ENCODE data around the gene MTCL3.

The MTCL3 gene

DNA sequence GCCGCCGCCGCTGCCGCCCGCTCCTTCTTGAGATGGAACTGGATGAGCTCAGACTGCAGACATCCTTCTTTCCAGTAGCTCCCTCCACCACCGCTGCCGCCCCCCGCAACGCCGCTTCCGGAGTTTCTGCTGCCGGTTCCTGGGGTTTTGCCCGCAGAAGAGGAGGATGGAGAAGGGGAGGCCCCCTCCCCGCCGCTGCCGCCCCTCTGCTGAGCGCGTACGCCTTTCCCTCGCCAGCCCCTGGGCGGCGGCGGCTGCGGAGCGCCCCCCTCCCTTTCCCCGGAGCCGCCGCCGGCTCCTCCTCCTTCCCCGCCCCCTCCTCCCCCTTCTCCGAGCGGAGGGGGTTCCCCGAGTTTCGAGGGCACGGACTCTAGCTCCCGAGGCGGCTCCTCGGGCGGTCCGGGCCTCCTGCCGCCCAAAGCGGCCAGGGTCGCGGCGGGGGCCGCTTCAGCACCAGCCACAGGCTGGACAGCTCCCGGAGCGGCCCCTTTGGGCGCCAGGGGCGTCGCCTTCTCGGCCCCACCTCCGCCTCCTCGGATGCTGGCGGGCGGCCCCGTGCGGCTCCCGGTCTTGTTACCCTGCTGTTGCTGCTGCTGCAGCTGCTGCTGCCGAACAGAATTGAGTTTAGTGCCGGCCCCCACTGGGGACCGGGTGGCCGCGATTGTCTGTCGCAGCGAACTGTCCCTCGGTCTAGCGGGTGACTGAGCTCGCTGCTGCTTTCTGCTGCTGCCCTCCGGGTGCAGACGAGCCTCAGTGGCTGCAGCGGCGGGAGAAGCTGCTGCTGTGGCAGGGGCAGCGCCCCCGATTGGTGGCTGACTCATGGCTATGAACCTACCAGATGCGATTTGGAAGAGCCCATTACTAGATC lies 3.1 kb downstream of the MTCL3 start (continued):
- TF ChIP-seq, protein P1, sequence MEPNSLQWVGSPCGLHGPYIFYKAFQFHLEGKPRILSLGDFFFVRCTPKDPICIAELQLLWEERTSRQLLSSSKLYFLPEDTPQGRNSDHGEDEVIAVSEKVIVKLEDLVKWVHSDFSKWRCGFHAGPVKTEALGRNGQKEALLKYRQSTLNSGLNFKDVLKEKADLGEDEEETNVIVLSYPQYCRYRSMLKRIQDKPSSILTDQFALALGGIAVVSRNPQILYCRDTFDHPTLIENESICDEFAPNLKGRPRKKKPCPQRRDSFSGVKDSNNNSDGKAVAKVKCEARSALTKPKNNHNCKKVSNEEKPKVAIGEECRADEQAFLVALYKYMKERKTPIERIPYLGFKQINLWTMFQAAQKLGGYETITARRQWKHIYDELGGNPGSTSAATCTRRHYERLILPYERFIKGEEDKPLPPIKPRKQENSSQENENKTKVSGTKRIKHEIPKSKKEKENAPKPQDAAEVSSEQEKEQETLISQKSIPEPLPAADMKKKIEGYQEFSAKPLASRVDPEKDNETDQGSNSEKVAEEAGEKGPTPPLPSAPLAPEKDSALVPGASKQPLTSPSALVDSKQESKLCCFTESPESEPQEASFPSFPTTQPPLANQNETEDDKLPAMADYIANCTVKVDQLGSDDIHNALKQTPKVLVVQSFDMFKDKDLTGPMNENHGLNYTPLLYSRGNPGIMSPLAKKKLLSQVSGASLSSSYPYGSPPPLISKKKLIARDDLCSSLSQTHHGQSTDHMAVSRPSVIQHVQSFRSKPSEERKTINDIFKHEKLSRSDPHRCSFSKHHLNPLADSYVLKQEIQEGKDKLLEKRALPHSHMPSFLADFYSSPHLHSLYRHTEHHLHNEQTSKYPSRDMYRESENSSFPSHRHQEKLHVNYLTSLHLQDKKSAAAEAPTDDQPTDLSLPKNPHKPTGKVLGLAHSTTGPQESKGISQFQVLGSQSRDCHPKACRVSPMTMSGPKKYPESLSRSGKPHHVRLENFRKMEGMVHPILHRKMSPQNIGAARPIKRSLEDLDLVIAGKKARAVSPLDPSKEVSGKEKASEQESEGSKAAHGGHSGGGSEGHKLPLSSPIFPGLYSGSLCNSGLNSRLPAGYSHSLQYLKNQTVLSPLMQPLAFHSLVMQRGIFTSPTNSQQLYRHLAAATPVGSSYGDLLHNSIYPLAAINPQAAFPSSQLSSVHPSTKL (CRISPR knock-in tag; IDR thresholded peaks at IDR 0.05): peak; percentile 38; the same call in 1 of the 2 replicates
- TF ChIP-seq PHF5A (CRISPR knock-in tag; IDR thresholded peaks at IDR 0.05; ENCODE audit: low read depth, unreplicated experiment) (no peak), ZNF782 (CRISPR knock-in tag; IDR thresholded peaks at IDR 0.05; ENCODE audit: borderline replicate concordance) (0 out of 2 replicates have a peak, but pooled peaks have one; percentile 54), PBX3 (CRISPR knock-in tag; IDR thresholded peaks at IDR 0.05; ENCODE audit: borderline replicate concordance) (no peak), ZNF850 (CRISPR knock-in tag; conservative IDR thresholded peaks at IDR 0.05) (no peak), MYNN (CRISPR knock-in tag; IDR thresholded peaks at IDR 0.05; ENCODE audit: low read depth) (no peak), GLI4 (CRISPR knock-in tag; IDR thresholded peaks at IDR 0.05; ENCODE audit: borderline replicate concordance) (peak; percentile 92; the same call in 1 of the 2 replicates), AFF4 (CRISPR knock-in tag; IDR thresholded peaks at IDR 0.05) (no peak), DNMT3B (CRISPR knock-in tag; conservative IDR thresholded peaks at IDR 0.05) (peak; percentile 92; the same call in 1 of the 2 replicates), ZNF350 (CRISPR knock-in tag; IDR thresholded peaks at IDR 0.05; ENCODE audit: borderline replicate concordance, low read depth) (no peak), KDM4B (CRISPR knock-in tag; IDR thresholded peaks at IDR 0.05) (peak; percentile 49; the same call in 1 of the 2 replicates), NR3C1 (CRISPR knock-in tag; IDR thresholded peaks at IDR 0.05) (no peak), ZFP41 (CRISPR knock-in tag; IDR thresholded peaks at IDR 0.05; ENCODE audit: borderline replicate concordance) (no peak), ATRX (CRISPR knock-in tag; IDR thresholded peaks at IDR 0.05; ENCODE audit: borderline replicate concordance) (no peak)
- TF ChIP-seq, protein P2, sequence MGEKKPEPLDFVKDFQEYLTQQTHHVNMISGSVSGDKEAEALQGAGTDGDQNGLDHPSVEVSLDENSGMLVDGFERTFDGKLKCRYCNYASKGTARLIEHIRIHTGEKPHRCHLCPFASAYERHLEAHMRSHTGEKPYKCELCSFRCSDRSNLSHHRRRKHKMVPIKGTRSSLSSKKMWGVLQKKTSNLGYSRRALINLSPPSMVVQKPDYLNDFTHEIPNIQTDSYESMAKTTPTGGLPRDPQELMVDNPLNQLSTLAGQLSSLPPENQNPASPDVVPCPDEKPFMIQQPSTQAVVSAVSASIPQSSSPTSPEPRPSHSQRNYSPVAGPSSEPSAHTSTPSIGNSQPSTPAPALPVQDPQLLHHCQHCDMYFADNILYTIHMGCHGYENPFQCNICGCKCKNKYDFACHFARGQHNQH (CRISPR knock-in tag; IDR thresholded peaks at IDR 0.05): peak; percentile 82
- TF ChIP-seq, protein P3, sequence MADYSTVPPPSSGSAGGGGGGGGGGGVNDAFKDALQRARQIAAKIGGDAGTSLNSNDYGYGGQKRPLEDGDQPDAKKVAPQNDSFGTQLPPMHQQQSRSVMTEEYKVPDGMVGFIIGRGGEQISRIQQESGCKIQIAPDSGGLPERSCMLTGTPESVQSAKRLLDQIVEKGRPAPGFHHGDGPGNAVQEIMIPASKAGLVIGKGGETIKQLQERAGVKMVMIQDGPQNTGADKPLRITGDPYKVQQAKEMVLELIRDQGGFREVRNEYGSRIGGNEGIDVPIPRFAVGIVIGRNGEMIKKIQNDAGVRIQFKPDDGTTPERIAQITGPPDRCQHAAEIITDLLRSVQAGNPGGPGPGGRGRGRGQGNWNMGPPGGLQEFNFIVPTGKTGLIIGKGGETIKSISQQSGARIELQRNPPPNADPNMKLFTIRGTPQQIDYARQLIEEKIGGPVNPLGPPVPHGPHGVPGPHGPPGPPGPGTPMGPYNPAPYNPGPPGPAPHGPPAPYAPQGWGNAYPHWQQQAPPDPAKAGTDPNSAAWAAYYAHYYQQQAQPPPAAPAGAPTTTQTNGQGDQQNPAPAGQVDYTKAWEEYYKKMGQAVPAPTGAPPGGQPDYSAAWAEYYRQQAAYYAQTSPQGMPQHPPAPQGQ (CRISPR knock-in tag; IDR thresholded peaks at IDR 0.05; ENCODE audit: borderline replicate concordance): no peak

Measured in HepG2 (cell line).